Activated CD8-positive, alpha-beta memory T cell treated with anti-CD3 and anti-CD28 coated beads, Interleukin-2, amount 10 ng/mL, durations not matched to agents 7 days and 5 days (primary cell): ENCODE data around the gene LAMA1. TPM values are rescaled to one million over a fixed set of nuclear protein-coding genes. Genes with fewer than 3 reads are reported as not detected.

Source experiments
- ATAC-seq: fragments of 150-1000 bp; cut with Tn5 transposase; one replicate; pipeline ENCODE4 v1.10.0; 2021; ENCODE audit warnings: moderate library complexity
- CTCF ChIA-PET: fragments of 350-600 bp; sonication (Branson Sonifier 250); formaldehyde crosslinking; loops from one replicate; lab custom pipeline; 2021; ENCODE audit warnings: antibody characterized with exemption; lab: Charles Lee
- DNase-seq: peaks from one replicate; pipeline ENCODE4 v3.0.0-alpha.2; 2020
- H3K27ac Mint-ChIP-seq: one replicate; pipeline ENCODE4 v1.8.0; 2021; ENCODE audit warnings: mild to moderate bottlenecking, mixed read lengths
- H3K27me3 Mint-ChIP-seq: one replicate; pipeline ENCODE4 v1.8.0; 2021; ENCODE audit warnings: mixed read lengths
- H3K36me3 Mint-ChIP-seq: one replicate; pipeline ENCODE4 v1.8.0; 2021; ENCODE audit warnings: mild to moderate bottlenecking, mixed read lengths
- H3K4me1 Mint-ChIP-seq: one replicate; pipeline ENCODE4 v1.8.0; 2021; ENCODE audit warnings: mixed read lengths
- H3K4me3 Mint-ChIP-seq: one replicate; pipeline ENCODE4 v1.8.0; 2021; ENCODE audit warnings: mild to moderate bottlenecking, moderate library complexity, mixed read lengths
- H3K9me3 Mint-ChIP-seq: one replicate; pipeline ENCODE4 v1.8.0; 2022; ENCODE audit warnings: low read depth, mixed read lengths
- total RNA-seq, 2 experiments: library from RNA; stranded (reverse); gene quantifications; one replicate each; pipeline ENCODE4 v1.2.3, GENCODE V29; 2021

Gene LAMA1
- total RNA-seq, 2 experiments from 2014 or later = not detected

- ATAC-seq (no peak), DNase-seq (no peak)
- CTCF ChIA-PET = no interaction called here
- Mint-ChIP-seq H3K9me3 (peaks cover 11% of the 10 kb centered on the region), H3K4me3 (no peak overlapping the region), H3K4me1 (no peaks in the 10 kb centered on the region), H3K36me3 (no peaks in the 10 kb centered on the region), H3K27me3 (no peaks in the 10 kb centered on the region), H3K27ac (no peak overlapping the region)
These were observed 58.3 kb downstream of the LAMA1 start for GRCh38 chr18:7059276-7059675.

GRCh38 chr18:7056026-7056425 lies 61.6 kb downstream of the LAMA1 start:
- H3K27ac Mint-ChIP-seq = no peak overlapping the region
- H3K4me1 Mint-ChIP-seq = no peaks in the 10 kb centered on the region
- no peak overlapping the region for H3K4me3 Mint-ChIP-seq
- ATAC-seq = no peak
- CTCF ChIA-PET = interaction anchor here (0.7 kb wide), 1 partner anchor 1915 kb away, joined by 3 read pairs; no protein-coding TSS in a partner anchor
- no peak for DNase-seq
- peaks cover 10% of the 10 kb centered on the region for H3K9me3 Mint-ChIP-seq
- no peaks in the 10 kb centered on the region for H3K36me3 Mint-ChIP-seq
- no peaks in the 10 kb centered on the region for H3K27me3 Mint-ChIP-seq

- no peaks in the 10 kb centered on the region for H3K36me3 Mint-ChIP-seq
- no peak for DNase-seq
- ATAC-seq = no peak
- H3K9me3 Mint-ChIP-seq = peaks cover 6% of the 10 kb centered on the region
- H3K4me1 Mint-ChIP-seq = no peaks in the 10 kb centered on the region
- no peak overlapping the region for H3K4me3 Mint-ChIP-seq
- H3K27ac Mint-ChIP-seq = no peak overlapping the region
- CTCF ChIA-PET = no interaction called here
- H3K27me3 Mint-ChIP-seq = no peaks in the 10 kb centered on the region
These were observed 67.6 kb downstream of the LAMA1 start for GRCh38 chr18:7049951-7050350.

- DNase-seq (no peak), ATAC-seq (no peak)
- CTCF ChIA-PET = no interaction called here
- H3K36me3 Mint-ChIP-seq = no peaks in the 10 kb centered on the region
- H3K27me3 Mint-ChIP-seq = no peaks in the 10 kb centered on the region
- no peak overlapping the region for H3K27ac Mint-ChIP-seq
- H3K4me1 Mint-ChIP-seq = no peaks in the 10 kb centered on the region
- H3K4me3 Mint-ChIP-seq = no peak overlapping the region
- peaks cover 3% of the 10 kb centered on the region for H3K9me3 Mint-ChIP-seq
These were observed 69.5 kb downstream of the LAMA1 start for GRCh38 chr18:7048081-7048480.

- no peaks in the 10 kb centered on the region for H3K27me3 Mint-ChIP-seq
- CTCF ChIA-PET = no interaction called here
- H3K4me1 Mint-ChIP-seq = no peaks in the 10 kb centered on the region
These were observed 70.3 kb downstream of the LAMA1 start for GRCh38 chr18:7047336-7047735.

GRCh38 chr18:7038330-7038851 lies 79.2 kb downstream of the LAMA1 start:
- Mint-ChIP-seq H3K9me3 (peaks cover 8% of the 10 kb centered on the region), H3K4me3 (no peak overlapping the region), H3K27ac (no peak overlapping the region), H3K36me3 (no peaks in the 10 kb centered on the region), H3K27me3 (no peaks in the 10 kb centered on the region), H3K4me1 (no peaks in the 10 kb centered on the region)
- DNase-seq (no peak), ATAC-seq (no peak)
- CTCF ChIA-PET = no interaction called here

More at GRCh38 chr18:7047336-7047735, 70.3 kb downstream of the LAMA1 start:
- no peak for DNase-seq
- Mint-ChIP-seq H3K27ac (no peak overlapping the region), H3K9me3 (peaks cover 2% of the 10 kb centered on the region), H3K36me3 (no peaks in the 10 kb centered on the region), H3K4me3 (no peak overlapping the region)
- no peak for ATAC-seq

GRCh38 chr18:7037470-7037869 lies 80.1 kb downstream of the LAMA1 start:
- CTCF ChIA-PET = no interaction called here
- no peaks in the 10 kb centered on the region for H3K36me3 Mint-ChIP-seq
- ATAC-seq = no peak
- H3K27ac Mint-ChIP-seq = no peak overlapping the region
- no peaks in the 10 kb centered on the region for H3K27me3 Mint-ChIP-seq
- DNase-seq = no peak
- H3K4me3 Mint-ChIP-seq = no peak overlapping the region
- peaks cover 8% of the 10 kb centered on the region for H3K9me3 Mint-ChIP-seq
- no peaks in the 10 kb centered on the region for H3K4me1 Mint-ChIP-seq

GRCh38 chr18:7035807-7036206 lies 81.8 kb downstream of the LAMA1 start:
- Mint-ChIP-seq H3K4me1 (no peaks in the 10 kb centered on the region), H3K9me3 (peaks cover 8% of the 10 kb centered on the region), H3K36me3 (no peaks in the 10 kb centered on the region), H3K4me3 (no peak overlapping the region), H3K27ac (no peak overlapping the region), H3K27me3 (no peaks in the 10 kb centered on the region)
- DNase-seq = no peak
- ATAC-seq = no peak
- CTCF ChIA-PET = no interaction called here

- Mint-ChIP-seq H3K4me1 (no peaks in the 10 kb centered on the region), H3K27me3 (no peaks in the 10 kb centered on the region), H3K36me3 (no peaks in the 10 kb centered on the region), H3K27ac (no peak overlapping the region), H3K4me3 (no peak overlapping the region), H3K9me3 (peaks cover 8% of the 10 kb centered on the region)
- ATAC-seq = no peak
- CTCF ChIA-PET = no interaction called here
- DNase-seq = no peak
These were observed 82.7 kb downstream of the LAMA1 start for GRCh38 chr18:7034924-7035323.

- peaks cover 4% of the 10 kb centered on the region for H3K9me3 Mint-ChIP-seq
- H3K4me3 Mint-ChIP-seq = no peak overlapping the region
- CTCF ChIA-PET = no interaction called here
- no peaks in the 10 kb centered on the region for H3K36me3 Mint-ChIP-seq
- no peak overlapping the region for H3K27ac Mint-ChIP-seq
- H3K4me1 Mint-ChIP-seq = no peaks in the 10 kb centered on the region
- no peaks in the 10 kb centered on the region for H3K27me3 Mint-ChIP-seq
- ATAC-seq = no peak
- no peak for DNase-seq
These were observed 85.1 kb downstream of the LAMA1 start for GRCh38 chr18:7032537-7032936.

GRCh38 chr18:7028625-7029024 lies 89.0 kb downstream of the LAMA1 start:
- Mint-ChIP-seq H3K36me3 (no peaks in the 10 kb centered on the region), H3K27me3 (no peaks in the 10 kb centered on the region), H3K27ac (no peak overlapping the region), H3K9me3 (peaks cover 4% of the 10 kb centered on the region), H3K4me3 (no peak overlapping the region), H3K4me1 (no peaks in the 10 kb centered on the region)
- no peak for DNase-seq
- CTCF ChIA-PET = no interaction called here
- ATAC-seq = no peak

- ATAC-seq = no peak
- DNase-seq = no peak
These were observed 92.4 kb downstream of the LAMA1 start for GRCh38 chr18:7025194-7025593.

GRCh38 chr18:7023581-7023980 lies 94.0 kb downstream of the LAMA1 start:
- no peak for DNase-seq
- no peaks in the 10 kb centered on the region for H3K36me3 Mint-ChIP-seq
- CTCF ChIA-PET = no interaction called here
- no peaks in the 10 kb centered on the region for H3K4me1 Mint-ChIP-seq
- ATAC-seq = no peak
- H3K27me3 Mint-ChIP-seq = no peaks in the 10 kb centered on the region
- no peak overlapping the region for H3K4me3 Mint-ChIP-seq
- peaks cover 9% of the 10 kb centered on the region for H3K9me3 Mint-ChIP-seq
- no peak overlapping the region for H3K27ac Mint-ChIP-seq

More at GRCh38 chr18:7025194-7025593, 92.4 kb downstream of the LAMA1 start:
- CTCF ChIA-PET = no interaction called here
- Mint-ChIP-seq H3K9me3 (peaks cover 4% of the 10 kb centered on the region), H3K36me3 (no peaks in the 10 kb centered on the region), H3K27ac (no peak overlapping the region), H3K4me3 (no peak overlapping the region), H3K27me3 (no peaks in the 10 kb centered on the region), H3K4me1 (no peaks in the 10 kb centered on the region)

- no peak overlapping the region for H3K27ac Mint-ChIP-seq
- ATAC-seq = no peak
- H3K9me3 Mint-ChIP-seq = peaks cover 9% of the 10 kb centered on the region
- no peaks in the 10 kb centered on the region for H3K4me1 Mint-ChIP-seq
- DNase-seq = no peak
- H3K27me3 Mint-ChIP-seq = no peaks in the 10 kb centered on the region
- H3K4me3 Mint-ChIP-seq = no peak overlapping the region
- CTCF ChIA-PET = no interaction called here
- H3K36me3 Mint-ChIP-seq = no peaks in the 10 kb centered on the region
These were observed 94.5 kb downstream of the LAMA1 start for GRCh38 chr18:7023063-7023580.
